GM12892 (cell line): ENCODE results near the gene EXOC1L.

Experiments used
- POLR2A ChIP-seq: IDR thresholded peaks from 2 replicates; pipeline ENCODE4 v1.6.1; 2011; ENCODE audit warnings: low read depth, low read length, control low read depth
- POLR2AphosphoS5 ChIP-seq: IDR thresholded peaks from 2 replicates; pipeline ENCODE4 v1.6.1; 2011; ENCODE audit warnings: low read depth, low read length, control low read depth
- TAF1 ChIP-seq: IDR thresholded peaks from 2 replicates; pipeline ENCODE4 v1.6.1; 2011; ENCODE audit warnings: low read depth, mild to moderate bottlenecking, control low read depth, low read length, borderline replicate concordance

- TF ChIP-seq POLR2A (no peak), TAF1 (no peak), POLR2AphosphoS5 (no peak)
Measured at GRCh38 chr4:55824865-55825264, 5.3 kb downstream of the EXOC1L start.
